ENCODE data around the gene FFAR4. TPM values are rescaled to one million over a fixed set of nuclear protein-coding genes. Genes with fewer than 3 reads are reported as not detected.
"Not testable (repeated sequence)": the region's sequence is repeated elsewhere in the genome, so short reads cannot be mapped to it uniquely, and the experiment has no call there.

Gene FFAR4
- total RNA-seq, 1 donor from 2014 or later, result 4.9 TPM

DNA sequence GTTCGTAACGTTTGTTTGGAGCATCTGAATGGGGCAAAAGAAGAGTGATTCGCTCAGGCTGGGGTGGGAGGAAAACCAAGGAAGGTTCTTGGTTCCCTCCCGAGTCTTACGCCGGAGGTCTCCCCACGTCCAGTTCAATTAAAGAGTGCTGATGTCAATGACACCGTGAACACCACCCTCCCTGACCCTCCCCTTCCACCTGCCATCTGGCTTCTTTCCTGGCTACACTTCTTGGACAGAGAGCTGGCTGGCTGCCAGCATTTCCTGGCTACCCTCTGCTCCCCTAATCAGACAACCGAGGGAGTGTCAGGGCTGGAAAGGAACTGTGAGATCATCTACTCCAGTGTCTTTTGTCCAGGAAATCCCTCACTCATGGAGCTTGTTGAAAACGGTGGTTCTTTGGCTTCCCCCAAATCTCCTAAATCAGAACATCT lies 24.1 kb upstream of the FFAR4 start:
- ATAC-seq (peak; percentile 39), DNase-seq (no peak)
- peak overlapping the region; percentile 25 for H3K4me3 ChIP-seq
- H3K9me3 ChIP-seq, result no peaks in the 10 kb centered on the region
- H3K36me3 ChIP-seq, result no peaks in the 10 kb centered on the region
- H3K4me1 ChIP-seq, result no peaks in the 10 kb centered on the region
- H3K27ac ChIP-seq, result no peak overlapping the region
- intact Hi-C loops (cut with DNase I), result no loop called here
- H3K27me3 ChIP-seq, result no peaks in the 10 kb centered on the region
- TF ChIP-seq, protein P1, sequence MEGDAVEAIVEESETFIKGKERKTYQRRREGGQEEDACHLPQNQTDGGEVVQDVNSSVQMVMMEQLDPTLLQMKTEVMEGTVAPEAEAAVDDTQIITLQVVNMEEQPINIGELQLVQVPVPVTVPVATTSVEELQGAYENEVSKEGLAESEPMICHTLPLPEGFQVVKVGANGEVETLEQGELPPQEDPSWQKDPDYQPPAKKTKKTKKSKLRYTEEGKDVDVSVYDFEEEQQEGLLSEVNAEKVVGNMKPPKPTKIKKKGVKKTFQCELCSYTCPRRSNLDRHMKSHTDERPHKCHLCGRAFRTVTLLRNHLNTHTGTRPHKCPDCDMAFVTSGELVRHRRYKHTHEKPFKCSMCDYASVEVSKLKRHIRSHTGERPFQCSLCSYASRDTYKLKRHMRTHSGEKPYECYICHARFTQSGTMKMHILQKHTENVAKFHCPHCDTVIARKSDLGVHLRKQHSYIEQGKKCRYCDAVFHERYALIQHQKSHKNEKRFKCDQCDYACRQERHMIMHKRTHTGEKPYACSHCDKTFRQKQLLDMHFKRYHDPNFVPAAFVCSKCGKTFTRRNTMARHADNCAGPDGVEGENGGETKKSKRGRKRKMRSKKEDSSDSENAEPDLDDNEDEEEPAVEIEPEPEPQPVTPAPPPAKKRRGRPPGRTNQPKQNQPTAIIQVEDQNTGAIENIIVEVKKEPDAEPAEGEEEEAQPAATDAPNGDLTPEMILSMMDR (IDR thresholded peaks at IDR 0.05), result peak; percentile 1

DNA sequence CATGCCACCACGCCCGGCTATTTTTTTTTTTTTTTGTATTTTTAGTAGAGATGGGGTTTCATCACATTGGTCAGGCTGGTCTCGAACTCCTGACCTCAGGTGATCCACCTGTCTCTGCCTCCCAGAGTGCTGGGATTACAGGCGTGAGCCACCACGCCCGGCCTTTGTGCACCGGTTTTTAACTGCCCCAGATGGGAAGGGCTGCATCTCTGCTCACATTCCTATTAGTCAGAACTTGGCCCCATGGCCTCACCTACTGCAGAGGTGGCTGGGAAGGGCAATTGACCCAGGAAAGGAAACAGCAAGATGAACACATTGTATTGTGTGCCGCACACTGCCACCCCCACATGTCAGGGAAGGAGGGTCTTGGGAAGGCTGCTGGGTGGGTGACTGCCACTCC lies 19.5 kb upstream of the FFAR4 start:
- H3K27ac ChIP-seq; H3K27me3 ChIP-seq; H3K9me3 ChIP-seq; intact Hi-C loops (cut with DNase I); DNase-seq; ATAC-seq; H3K4me1 ChIP-seq; H3K4me3 ChIP-seq; H3K36me3 ChIP-seq: not testable (repeated sequence)

DNA sequence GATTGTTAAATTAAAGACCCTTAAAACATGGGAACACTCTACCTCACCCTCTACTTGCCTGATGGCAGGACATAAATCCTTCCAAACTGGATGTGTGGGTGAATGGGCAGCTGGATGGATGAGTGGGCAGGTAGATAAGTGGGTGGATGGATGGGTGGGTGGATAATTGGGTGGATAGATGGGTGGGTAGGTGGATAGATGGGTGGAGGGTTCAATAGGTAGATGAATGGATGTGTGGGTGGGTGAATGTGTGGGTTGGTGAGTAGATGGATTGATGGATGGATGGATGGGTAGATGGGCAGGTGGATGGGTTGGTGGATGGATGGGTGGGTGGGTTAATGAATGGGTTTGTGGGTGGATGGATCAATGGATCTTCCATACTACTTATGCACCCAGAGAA lies 18.9 kb upstream of the FFAR4 start:
- Histone ChIP-seq H3K27me3 (no peaks in the 10 kb centered on the region), H3K4me1 (no peaks in the 10 kb centered on the region), H3K9me3 (no peaks in the 10 kb centered on the region), H3K36me3 (no peaks in the 10 kb centered on the region), H3K27ac (no peak overlapping the region), H3K4me3 (no peak overlapping the region)
- DNase-seq, result no peak
- ATAC-seq, result no peak
- intact Hi-C loops (cut with DNase I), result no loop called here
- TF ChIP-seq, protein P1 (IDR thresholded peaks at IDR 0.05), result no peak

DNA sequence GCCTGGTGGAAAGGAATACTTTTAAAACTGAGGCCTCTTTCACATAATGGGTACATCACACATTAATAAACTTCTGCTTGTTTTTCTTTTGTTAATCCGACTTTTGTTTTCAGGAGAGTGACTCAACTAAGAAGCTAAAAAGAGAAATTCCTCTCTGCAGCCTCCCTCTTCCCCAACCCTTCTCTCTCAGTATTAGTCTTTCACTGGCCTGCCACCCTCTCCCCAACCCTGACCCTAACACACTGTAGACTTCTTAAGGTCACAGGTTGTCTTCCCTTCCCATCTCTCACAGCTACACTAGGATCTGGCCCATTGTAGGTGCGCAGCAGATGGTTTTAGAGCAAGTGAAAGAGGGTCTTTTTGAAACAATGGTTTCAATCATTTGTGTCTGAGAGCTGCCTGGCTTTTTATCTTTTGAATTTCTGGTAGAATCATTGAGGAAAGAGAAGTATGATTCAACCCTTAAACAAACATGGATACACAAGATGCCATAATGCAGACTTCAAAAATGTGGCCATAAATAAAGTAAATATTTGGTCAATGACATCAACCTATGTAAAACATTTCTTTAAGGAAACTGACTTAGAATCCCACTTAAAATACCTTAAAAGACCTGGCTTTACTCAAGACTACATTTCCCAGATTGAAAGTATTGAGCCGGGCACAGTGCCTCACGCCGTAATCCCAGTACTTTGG lies 17.9 kb upstream of the FFAR4 start:
- H3K36me3 ChIP-seq, result no peaks in the 10 kb centered on the region
- no peaks in the 10 kb centered on the region for H3K4me1 ChIP-seq
- TF ChIP-seq, protein P1 (IDR thresholded peaks at IDR 0.05), result no peak
- intact Hi-C loops (cut with DNase I), result no loop called here
- H3K9me3 ChIP-seq, result no peaks in the 10 kb centered on the region
- H3K4me3 ChIP-seq, result no peak overlapping the region
- DNase-seq (no peak), ATAC-seq (no peak)
- H3K27me3 ChIP-seq, result no peaks in the 10 kb centered on the region
- H3K27ac ChIP-seq, result no peak overlapping the region

GRCh38 chr10:93550606-93551005 lies 15.9 kb upstream of the FFAR4 start:
- Histone ChIP-seq H3K9me3 (no peaks in the 10 kb centered on the region), H3K4me1 (no peaks in the 10 kb centered on the region), H3K27me3 (no peaks in the 10 kb centered on the region), H3K4me3 (no peak overlapping the region), H3K27ac (no peak overlapping the region), H3K36me3 (no peaks in the 10 kb centered on the region)
- DNase-seq, result no peak
- ATAC-seq, result no peak
- TF ChIP-seq, protein P1 (IDR thresholded peaks at IDR 0.05), result no peak
- intact Hi-C loops (cut with DNase I), result loop anchor here (10.0 kb wide), 1 partner anchor 124 kb away; no protein-coding TSS in a partner anchor

DNA sequence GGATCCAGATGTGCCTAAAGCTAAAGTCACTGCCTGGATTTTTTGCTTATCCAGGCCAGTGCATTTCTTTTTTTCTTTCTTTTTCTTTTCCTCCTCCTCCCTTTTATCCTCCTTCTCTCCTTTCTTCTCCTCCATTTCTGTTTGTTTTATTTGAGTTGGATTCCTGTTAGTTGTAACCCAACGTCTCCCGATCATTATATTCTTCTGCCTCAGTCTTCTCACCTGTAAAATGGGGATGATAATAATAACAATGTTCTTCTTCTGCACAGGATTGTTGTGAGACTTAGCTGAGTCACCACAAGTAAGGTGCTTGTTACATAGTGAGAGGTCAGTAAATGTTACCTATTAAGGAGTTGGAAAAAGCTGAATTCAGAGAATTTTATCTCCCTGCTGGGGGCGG lies 13.7 kb upstream of the FFAR4 start:
- Histone ChIP-seq H3K4me1 (no peaks in the 10 kb centered on the region), H3K27ac (no peak overlapping the region), H3K4me3 (no peak overlapping the region), H3K27me3 (no peaks in the 10 kb centered on the region), H3K9me3 (no peaks in the 10 kb centered on the region), H3K36me3 (no peaks in the 10 kb centered on the region)
- DNase-seq (no peak), ATAC-seq (no peak)
- TF ChIP-seq, protein P1 (IDR thresholded peaks at IDR 0.05), result no peak
- intact Hi-C loops (cut with DNase I), result loop anchor here (10.0 kb wide), 1 partner anchor 122 kb away; no protein-coding TSS in a partner anchor
